NK-92 (cell line): Measurements from ENCODE around the gene RARG.
"Not testable (repeated sequence)": the region's sequence is repeated elsewhere in the genome, so short reads cannot be mapped to it uniquely, and the experiment has no call there.

Experiments used
- DNase-seq: peaks from one replicate; lab custom pipeline; 2025; ENCODE audit not compliant: unreplicated experiment; lab: John Stamatoyannopoulos, UW

RARG gene

GRCh38 chr12:53173085-53173715 is 58.8 kb downstream of the RARG start:
- no peak for DNase-seq

GRCh38 chr12:53172352-53172751 is 59.7 kb downstream of the RARG start:
- no peak for DNase-seq

- no peak for DNase-seq
Observed at GRCh38 chr12:53171725-53172329, 60.2 kb downstream of the RARG start.

GRCh38 chr12:53170876-53171724 is 60.9 kb downstream of the RARG start:
- DNase-seq: no peak

GRCh38 chr12:53170215-53170614 is 61.8 kb downstream of the RARG start:
- DNase-seq: no peak

GRCh38 chr12:53169644-53170043 is 62.4 kb downstream of the RARG start:
- DNase-seq: no peak

- no peak for DNase-seq
Observed at GRCh38 chr12:53166837-53167236, 65.2 kb downstream of the RARG start.

- not testable (repeated sequence) for DNase-seq
Observed at GRCh38 chr12:53163008-53163407, 69.0 kb downstream of the RARG start.

- no peak for DNase-seq
Observed at GRCh38 chr12:53161119-53161911, 70.7 kb downstream of the RARG start.

- no peak for DNase-seq
Observed at GRCh38 chr12:53160673-53161072, 71.3 kb downstream of the RARG start.
